ENCODE measurements around the gene ELMO1. TPM values are rescaled to one million over a fixed set of nuclear protein-coding genes. Genes with fewer than 3 reads are reported as not detected.

ELMO1 gene
- total RNA-seq, 2 donors from 2014 or later, result 66.0 to 72.2 TPM

- Histone ChIP-seq H3K4me1 (ENCODE audit: control insufficient read depth in 1 of 2, low read depth in 2 of 2) (peaks cover 3 to 18% of the 10 kb centered on the region in 2 donors), H3K27me3 (replicated peaks; ENCODE audit: insufficient read depth) (no peaks in the 10 kb centered on the region), H3K9me3 (no peaks in the 10 kb centered on the region), H3K36me3 (no peaks in the 10 kb centered on the region), H3K4me3 (no peak overlapping the region), H3K27ac (no peak overlapping the region)
- ATAC-seq (ENCODE audit: insufficient number of reproducible peaks, low FRiP score, low read depth) (no peak), DNase-seq (ENCODE audit: low spot score) (no peak)
- TF ChIP-seq, protein P1, sequence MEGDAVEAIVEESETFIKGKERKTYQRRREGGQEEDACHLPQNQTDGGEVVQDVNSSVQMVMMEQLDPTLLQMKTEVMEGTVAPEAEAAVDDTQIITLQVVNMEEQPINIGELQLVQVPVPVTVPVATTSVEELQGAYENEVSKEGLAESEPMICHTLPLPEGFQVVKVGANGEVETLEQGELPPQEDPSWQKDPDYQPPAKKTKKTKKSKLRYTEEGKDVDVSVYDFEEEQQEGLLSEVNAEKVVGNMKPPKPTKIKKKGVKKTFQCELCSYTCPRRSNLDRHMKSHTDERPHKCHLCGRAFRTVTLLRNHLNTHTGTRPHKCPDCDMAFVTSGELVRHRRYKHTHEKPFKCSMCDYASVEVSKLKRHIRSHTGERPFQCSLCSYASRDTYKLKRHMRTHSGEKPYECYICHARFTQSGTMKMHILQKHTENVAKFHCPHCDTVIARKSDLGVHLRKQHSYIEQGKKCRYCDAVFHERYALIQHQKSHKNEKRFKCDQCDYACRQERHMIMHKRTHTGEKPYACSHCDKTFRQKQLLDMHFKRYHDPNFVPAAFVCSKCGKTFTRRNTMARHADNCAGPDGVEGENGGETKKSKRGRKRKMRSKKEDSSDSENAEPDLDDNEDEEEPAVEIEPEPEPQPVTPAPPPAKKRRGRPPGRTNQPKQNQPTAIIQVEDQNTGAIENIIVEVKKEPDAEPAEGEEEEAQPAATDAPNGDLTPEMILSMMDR (IDR thresholded peaks at IDR 0.05), result no peak
Measured at GRCh38 chr7:37283716-37284115, 164.9 kb downstream of the ELMO1 start.

GRCh38 chr7:37282927-37283326 lies 165.7 kb downstream of the ELMO1 start:
- DNase-seq (ENCODE audit: low spot score), result no peak
- Histone ChIP-seq H3K27me3 (replicated peaks; ENCODE audit: insufficient read depth) (no peaks in the 10 kb centered on the region), H3K4me1 (ENCODE audit: control insufficient read depth in 1 of 2, low read depth in 2 of 2) (peaks cover 3 to 18% of the 10 kb centered on the region in 2 donors), H3K9me3 (no peaks in the 10 kb centered on the region), H3K4me3 (no peak overlapping the region), H3K27ac (no peak overlapping the region), H3K36me3 (no peaks in the 10 kb centered on the region)
- ATAC-seq (ENCODE audit: insufficient number of reproducible peaks, low FRiP score, low read depth), result no peak
- TF ChIP-seq, protein P1 (IDR thresholded peaks at IDR 0.05), result no peak

DNA sequence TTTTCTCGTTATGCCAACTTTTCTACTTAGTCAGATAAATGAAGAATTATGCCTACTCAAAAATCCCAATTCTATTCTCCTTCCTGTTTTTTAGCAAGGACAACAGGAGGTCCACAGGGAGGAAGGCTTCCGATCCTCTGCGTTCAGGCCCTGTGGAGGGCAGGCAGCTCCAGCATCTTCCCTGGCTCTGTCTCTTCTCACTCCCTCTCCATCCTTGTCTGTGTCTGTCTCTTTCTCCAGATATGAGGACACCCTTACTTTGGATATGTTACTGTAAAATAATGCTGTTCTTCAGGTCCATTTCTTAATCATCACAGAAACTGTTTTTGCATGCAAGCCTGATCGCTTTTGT lies 166.6 kb downstream of the ELMO1 start:
- no peak overlapping the region for H3K4me3 ChIP-seq
- no peak overlapping the region for H3K27ac ChIP-seq
- H3K27me3 ChIP-seq (replicated peaks; ENCODE audit: insufficient read depth), result no peaks in the 10 kb centered on the region
- no peaks in the 10 kb centered on the region for H3K36me3 ChIP-seq
- DNase-seq (ENCODE audit: low spot score) (no peak), ATAC-seq (ENCODE audit: insufficient number of reproducible peaks, low FRiP score, low read depth) (no peak)
- no peaks in the 10 kb centered on the region for H3K9me3 ChIP-seq
- peaks cover 3 to 18% of the 10 kb centered on the region in 2 donors for H3K4me1 ChIP-seq (ENCODE audit: control insufficient read depth in 1 of 2, low read depth in 2 of 2)
- TF ChIP-seq, protein P1 (IDR thresholded peaks at IDR 0.05), result no peak

- ATAC-seq (ENCODE audit: insufficient number of reproducible peaks, low FRiP score, low read depth) (no peak), DNase-seq (ENCODE audit: low spot score) (no peak)
- Histone ChIP-seq H3K27ac (no peak overlapping the region), H3K4me1 (ENCODE audit: control insufficient read depth in 1 of 2, low read depth in 2 of 2) (peaks cover 3 to 15% of the 10 kb centered on the region in 2 donors), H3K4me3 (no peak overlapping the region), H3K36me3 (no peaks in the 10 kb centered on the region), H3K27me3 (replicated peaks; ENCODE audit: insufficient read depth) (no peaks in the 10 kb centered on the region), H3K9me3 (no peaks in the 10 kb centered on the region)
- TF ChIP-seq, protein P1 (IDR thresholded peaks at IDR 0.05), result no peak
Measured at GRCh38 chr7:37281368-37282092, 167.1 kb downstream of the ELMO1 start.

GRCh38 chr7:37277513-37277912 lies 171.2 kb downstream of the ELMO1 start:
- no peaks in the 10 kb centered on the region for H3K36me3 ChIP-seq
- H3K4me3 ChIP-seq, result no peak overlapping the region
- H3K27ac ChIP-seq, result no peak overlapping the region
- ATAC-seq (ENCODE audit: insufficient number of reproducible peaks, low FRiP score, low read depth) (no peak), DNase-seq (ENCODE audit: low spot score) (no peak)
- H3K27me3 ChIP-seq (replicated peaks; ENCODE audit: insufficient read depth), result no peaks in the 10 kb centered on the region
- TF ChIP-seq, protein P1 (IDR thresholded peaks at IDR 0.05), result no peak
- H3K9me3 ChIP-seq, result no peaks in the 10 kb centered on the region
- H3K4me1 ChIP-seq (ENCODE audit: control insufficient read depth in 1 of 2, low read depth in 2 of 2), result no peaks in the 10 kb centered on the region

Measured in thoracic aorta (tissue), 2 donors.